SK-N-SH treated with all-trans-retinoic acid at 6 μM for 48 hours (cell line): ENCODE data around the gene HS6ST2.

ENCODE experiments used
- ATAC-seq: fragments of 200-7000 bp; cut with Tn5 transposase; 3 replicates; pipeline ENCODE4 v1.9.1; 2020; ENCODE audit warnings: mild to moderate bottlenecking, moderate library complexity
- ARNTL ChIP-seq: fragments of 450-650 bp; formaldehyde crosslinking; IDR thresholded peaks from 2 replicates; pipeline ENCODE4 v1.5.0; 2020; ENCODE audit warnings: low read depth, mild to moderate bottlenecking, moderate library complexity, borderline replicate concordance
- BACH2 ChIP-seq: fragments of 250-450 bp; sonication (Bioruptor Pico); IDR thresholded peaks from 2 replicates; pipeline ENCODE4 v1.9.0; 2021; ENCODE audit warnings: mild to moderate bottlenecking, borderline replicate concordance
- CREB5 ChIP-seq: fragments of 250-450 bp; sonication (Bioruptor Pico); IDR thresholded peaks from 2 replicates; pipeline ENCODE4 v1.5.1; 2020; ENCODE audit warnings: low read depth, mild to moderate bottlenecking, moderate library complexity
- CSDC2 ChIP-seq: fragments of 250-450 bp; sonication (Bioruptor Pico); IDR thresholded peaks from 2 replicates; pipeline ENCODE4 v1.5.0; 2020; ENCODE audit warnings: mild to moderate bottlenecking, moderate library complexity
- CSRNP3 ChIP-seq: fragments of 250-450 bp; sonication (Bioruptor Pico); IDR thresholded peaks from 2 replicates; pipeline ENCODE4 v1.5.1; 2021; ENCODE audit warnings: mild to moderate bottlenecking, moderate library complexity
- ESRRG ChIP-seq: fragments of 250-450 bp; sonication (Bioruptor Pico); IDR thresholded peaks from 2 replicates; pipeline ENCODE4 v1.6.1; 2021; ENCODE audit warnings: mild to moderate bottlenecking
- GLIS3 ChIP-seq: fragments of 250-450 bp; sonication (Bioruptor Pico); IDR thresholded peaks from 2 replicates; pipeline ENCODE4 v1.5.0; 2020; ENCODE audit warnings: mild to moderate bottlenecking, moderate library complexity
- ISL1 ChIP-seq: fragments of 250-450 bp; sonication (Bioruptor Pico); IDR thresholded peaks from 2 replicates; pipeline ENCODE4 v2.1.2; 2022; ENCODE audit warnings: mild to moderate bottlenecking, moderate library complexity
- OSR1 ChIP-seq: fragments of 250-450 bp; sonication (Bioruptor Pico); IDR thresholded peaks from 2 replicates; pipeline ENCODE4 v1.8.0; 2022; ENCODE audit warnings: moderate library complexity, mild to moderate bottlenecking, inconsistent platforms
- PATZ1 ChIP-seq: fragments of 250-450 bp; sonication (Bioruptor Pico); IDR thresholded peaks from 2 replicates; pipeline ENCODE4 v1.8.0; 2020; ENCODE audit warnings: mild to moderate bottlenecking, moderate library complexity, borderline replicate concordance
- POU6F1 ChIP-seq: fragments of 250-450 bp; sonication (Bioruptor Pico); IDR thresholded peaks from 2 replicates; pipeline ENCODE4 v1.8.0; 2021; ENCODE audit warnings: low read depth, mild to moderate bottlenecking, moderate library complexity, borderline replicate concordance
- PPARA ChIP-seq: fragments of 250-450 bp; sonication (Bioruptor Pico); IDR thresholded peaks from 2 replicates; pipeline ENCODE4 v1.5.0; 2020; ENCODE audit warnings: mild to moderate bottlenecking, borderline replicate concordance
- RARB ChIP-seq: fragments of 250-450 bp; sonication (Bioruptor Pico); IDR thresholded peaks from 2 replicates; pipeline ENCODE4 v1.8.0; 2021; ENCODE audit warnings: mild to moderate bottlenecking, moderate library complexity
- SNAI2 ChIP-seq: fragments of 250-450 bp; sonication (Bioruptor Pico); IDR thresholded peaks from 2 replicates; pipeline ENCODE4 v1.5.0; 2020; ENCODE audit warnings: mild to moderate bottlenecking, moderate library complexity
- TCF4 ChIP-seq: fragments of 250-450 bp; sonication (Bioruptor Pico); IDR thresholded peaks from 2 replicates; pipeline ENCODE4 v1.8.0; 2021; ENCODE audit warnings: mild to moderate bottlenecking, moderate library complexity, borderline replicate concordance
- TOX ChIP-seq: fragments of 250-450 bp; sonication (Bioruptor Pico); IDR thresholded peaks from 2 replicates; pipeline ENCODE4 v1.8.0; 2021; ENCODE audit warnings: mild to moderate bottlenecking, moderate library complexity, borderline replicate concordance
- TSHZ2 ChIP-seq: fragments of 250-450 bp; sonication (Bioruptor Pico); IDR thresholded peaks from 2 replicates; pipeline ENCODE4 v1.5.0; 2020; ENCODE audit warnings: mild to moderate bottlenecking, moderate library complexity
- ZC3H10 ChIP-seq: fragments of 250-450 bp; sonication (Bioruptor Pico); IDR thresholded peaks from 2 replicates; pipeline ENCODE4 v1.5.1; 2021; ENCODE audit warnings: mild to moderate bottlenecking, moderate library complexity
- ZFP3 ChIP-seq: fragments of 250-450 bp; sonication (Bioruptor Pico); IDR thresholded peaks from 2 replicates; pipeline ENCODE4 v1.5.0; 2020; ENCODE audit warnings: mild to moderate bottlenecking, moderate library complexity
- ZFP30 ChIP-seq: fragments of 450-650 bp; formaldehyde crosslinking; IDR thresholded peaks from 2 replicates; pipeline ENCODE4 v1.5.0; 2022; ENCODE audit warnings: mild to moderate bottlenecking, moderate library complexity
- ZNF565 ChIP-seq: fragments of 450-650 bp; formaldehyde crosslinking; conservative IDR thresholded peaks from 2 replicates; pipeline ENCODE4 v1.5.0; 2020; ENCODE audit warnings: low read depth, mild to moderate bottlenecking, moderate library complexity
- ZNF70 ChIP-seq: fragments of 450-650 bp; formaldehyde crosslinking; IDR thresholded peaks from 2 replicates; pipeline ENCODE4 v1.5.0; 2020; ENCODE audit warnings: mild to moderate bottlenecking, moderate library complexity
- ZNF8 ChIP-seq: fragments of 450-650 bp; formaldehyde crosslinking; IDR thresholded peaks from 2 replicates; pipeline ENCODE4 v1.5.0; 2020; ENCODE audit warnings: mild to moderate bottlenecking, moderate library complexity

The HS6ST2 gene

DNA sequence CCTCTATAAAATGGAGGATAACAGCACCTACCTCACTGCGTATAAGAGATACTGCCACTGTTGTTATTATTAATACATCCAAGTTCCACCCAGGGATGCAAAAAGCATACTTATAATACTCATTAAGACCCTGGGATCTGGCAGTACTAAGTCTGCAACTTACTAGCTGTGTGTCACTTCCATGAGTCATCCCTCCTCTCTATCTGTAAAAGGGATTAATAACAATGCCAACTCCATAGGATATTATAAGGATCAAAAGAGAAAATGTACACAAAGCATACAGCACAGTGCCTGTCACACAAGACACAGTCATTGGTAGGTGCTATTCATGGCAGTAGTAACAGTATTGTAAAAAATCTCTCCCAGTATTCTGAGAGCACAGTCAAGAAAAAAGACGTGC lies 216.7 kb downstream of the HS6ST2 start (continued):
- TF ChIP-seq ZNF8 (CRISPR knock-in tag) = no peak
- TF ChIP-seq ZFP3 (CRISPR knock-in tag) = no peak
- TF ChIP-seq TCF4 (CRISPR knock-in tag) = no peak
- no peak for TF ChIP-seq ZC3H10 (CRISPR knock-in tag)
- TF ChIP-seq ARNTL (CRISPR knock-in tag) = no peak

DNA sequence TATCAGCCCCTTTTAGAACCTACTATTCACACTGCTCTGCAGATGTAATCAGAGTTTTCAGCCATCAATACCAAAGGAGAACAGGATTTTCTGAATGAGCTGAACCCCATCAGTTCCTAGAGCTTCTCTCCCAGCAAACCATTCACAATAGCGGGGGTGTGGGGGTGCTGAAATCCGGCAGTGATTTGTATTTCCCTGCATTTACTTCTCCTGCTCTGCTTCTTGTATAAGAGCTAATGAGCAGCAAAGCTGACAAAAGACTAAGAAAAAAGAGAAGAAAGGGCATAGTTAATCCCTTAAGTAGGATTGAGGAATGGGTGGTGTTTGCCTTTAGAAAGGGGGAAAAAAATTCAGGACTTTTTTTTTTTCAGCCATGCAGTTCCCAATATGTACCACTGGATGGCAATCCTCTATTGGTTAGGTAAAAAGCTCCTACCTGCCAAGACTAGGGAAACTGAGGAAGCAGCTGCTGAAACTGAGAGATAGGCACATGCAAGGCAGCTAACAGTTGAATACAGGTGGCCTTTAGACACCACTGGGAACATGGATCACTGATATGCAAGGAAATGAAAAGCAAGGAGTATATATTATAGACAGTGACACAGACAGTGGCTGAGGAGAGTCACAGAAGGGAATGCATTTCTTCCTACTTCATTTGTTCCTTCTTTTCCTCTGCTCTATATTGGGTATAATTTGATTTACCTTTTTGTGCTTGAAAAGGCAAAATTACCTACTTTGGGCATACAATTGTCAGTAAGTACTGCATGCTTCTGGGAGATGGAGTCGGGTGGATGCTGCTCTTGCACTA lies 217.9 kb downstream of the HS6ST2 start:
- TF ChIP-seq TOX (CRISPR knock-in tag) (no peak), RARB (CRISPR knock-in tag) (no peak), CREB5 (CRISPR knock-in tag) (no peak), POU6F1 (CRISPR knock-in tag) (no peak), ZNF565 (CRISPR knock-in tag) (no peak), OSR1 (CRISPR knock-in tag) (no peak), CSRNP3 (CRISPR knock-in tag) (no peak), ARNTL (CRISPR knock-in tag) (no peak), SNAI2 (no peak), PPARA (CRISPR knock-in tag) (no peak), ZFP3 (CRISPR knock-in tag) (no peak), PATZ1 (CRISPR knock-in tag) (no peak), ZNF70 (no peak), BACH2 (CRISPR knock-in tag) (no peak), ZC3H10 (CRISPR knock-in tag) (no peak), CSDC2 (no peak), ZNF8 (CRISPR knock-in tag) (no peak), TCF4 (CRISPR knock-in tag) (no peak), ISL1 (no peak)
- TF ChIP-seq, all 23 proteins: peak for 0
- ATAC-seq = no peak

DNA sequence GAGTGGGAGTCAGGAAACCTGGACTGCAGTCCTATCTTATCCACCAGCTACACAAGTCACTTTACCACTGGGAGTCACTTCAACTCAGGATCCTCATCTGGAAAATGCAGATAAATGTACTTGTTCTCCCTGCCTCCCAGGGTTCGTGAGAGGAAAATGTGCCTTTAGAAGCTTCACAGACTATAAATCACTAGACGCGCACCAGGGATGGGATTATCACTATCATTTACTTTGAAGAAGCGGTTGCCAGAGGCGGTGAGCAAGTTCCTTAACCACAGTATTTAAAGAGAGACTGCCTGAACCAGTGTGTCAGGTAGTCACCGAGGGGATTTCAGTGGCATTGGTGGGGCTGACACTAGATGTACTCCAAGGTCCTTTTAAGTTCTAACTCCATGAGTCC lies 219.5 kb downstream of the HS6ST2 start:
- no peak for ATAC-seq
- TF ChIP-seq PATZ1 (CRISPR knock-in tag) (no peak), CSDC2 (no peak), GLIS3 (CRISPR knock-in tag) (no peak), OSR1 (CRISPR knock-in tag) (no peak), ZC3H10 (CRISPR knock-in tag) (no peak), SNAI2 (no peak), ISL1 (no peak), ZNF8 (CRISPR knock-in tag) (no peak), TCF4 (CRISPR knock-in tag) (no peak), RARB (CRISPR knock-in tag) (no peak), TSHZ2 (CRISPR knock-in tag) (no peak), ZNF70 (no peak), TOX (CRISPR knock-in tag) (no peak), ZFP30 (CRISPR knock-in tag) (no peak), PPARA (CRISPR knock-in tag) (no peak), BACH2 (CRISPR knock-in tag) (no peak), POU6F1 (CRISPR knock-in tag) (no peak), ESRRG (CRISPR knock-in tag) (no peak), ZNF565 (CRISPR knock-in tag) (no peak)
